H1 (cell line): ENCODE results near the gene KRT84. TPM values are rescaled to one million over a fixed set of nuclear protein-coding genes. Genes with fewer than 3 reads are reported as not detected.

Source experiments
- E2F6 ChIP-seq: IDR thresholded peaks from 2 replicates; pipeline ENCODE4 v1.6.1; 2012; ENCODE audit warnings: inconsistent platforms
- KDM5A ChIP-seq: fragments of 200-600 bp; IDR thresholded peaks from 2 replicates; pipeline ENCODE4 v1.7.1; 2012; ENCODE audit warnings: mild to moderate bottlenecking, low read length, inconsistent platforms, mixed read lengths
- ZNF274 ChIP-seq: IDR thresholded peaks from 2 replicates; pipeline ENCODE4 v1.7.0; 2012; ENCODE audit warnings: low read length, borderline replicate concordance; ENCODE audit errors: extremely low read depth
- polyA plus RNA-seq, 7 experiments: library from polyadenylated mRNA; depleted of rRNA in 3 of 7; stranded (reverse) in 5 of 7; unstranded in 2 of 7; fragments of >200 nt in 5 of 7; fragments of 200-250 nt in 2 of 7; gene quantifications; 1 replicate in 5 of 7; 2 replicates in 1 of 7; 4 replicates in 1 of 7; pipeline versions ENCODE4 v1.2.1 to v1.2.3, GENCODE V29; 2011 to 2013; ENCODE audit warnings: missing spikeins in 2 of 7, mixed read lengths in 2 of 7
- total RNA-seq: library from RNA; stranded (reverse); fragmentation: NEBNext Ultra II Directional; extraction: Animal tissue kit (Norgen Biotek cat#: 25700); gene quantifications from 2 replicates; pipeline ENCODE4 v1.2.1, GENCODE V29; 2021

KRT84 gene
- total and polyA plus RNA-seq, 2 of the 8 experiments (the other 6 are each of a cell fraction or from before 2014, with no cell fraction given), result not detected

GRCh38 chr12:52418576-52419110 lies 33.2 kb upstream of the KRT84 start (continued):
- TF ChIP-seq E2F6 (no peak), KDM5A (no peak), ZNF274 (no peak)
- TF ChIP-seq, all 59 proteins: peak for 0
